Heart left ventricle (tissue), 16 donors: ENCODE results near the gene ATP6V0C. TPM values are rescaled to one million over a fixed set of nuclear protein-coding genes. Genes with fewer than 3 reads are reported as not detected.
A peak's percentile ranks its signal among the peaks of the same experiment; 100 is the strongest.

Experiments used
- ATAC-seq, 4 donors: fragments of 200-7000 bp; cut with Tn5 transposase; one replicate each; pipeline ENCODE4 v1.9.1; 2020 to 2022; ENCODE audit warnings: moderate library complexity in 4 of 4, mild to moderate bottlenecking in 3 of 4, moderate number of reproducible peaks in 1 of 4
- DNase-seq, 5 donors: peaks; one replicate each; pipeline ENCODE4 v3.0.0-alpha.2; 2020
- H3K27ac ChIP-seq, 12 donors: fragments of 200-600 bp; sonication (generic) in 4 of 12; one replicate each; pipeline versions ENCODE4 v1.5.0 to v1.8.0; 2016 to 2022; ENCODE audit warnings: mild to moderate bottlenecking in 2 of 12
- H3K27me3 ChIP-seq, 9 donors: fragments of 200-600 bp; sonication (generic) in 2 of 9; one replicate each; pipeline versions ENCODE4 v1.5.1 to v1.8.0; 2016 to 2022; ENCODE audit warnings: mild to moderate bottlenecking in 3 of 9
- H3K36me3 ChIP-seq, 9 donors: fragments of 200-600 bp; sonication (generic) in 2 of 9; one replicate each; pipeline versions ENCODE4 v1.5.0 to v1.8.0; 2018 to 2022; ENCODE audit warnings: mild to moderate bottlenecking in 2 of 9
- H3K4me1 ChIP-seq, 12 donors: fragments of 200-600 bp; sonication (generic) in 4 of 12; one replicate each; pipeline versions ENCODE4 v1.5.0 to v1.8.0; 2016 to 2022; ENCODE audit warnings: mild to moderate bottlenecking in 3 of 12
- H3K4me3 ChIP-seq, 12 donors: fragments of 200-600 bp; sonication (generic) in 4 of 12; one replicate each; pipeline versions ENCODE4 v1.5.0 to v1.8.0; 2017 to 2022; ENCODE audit warnings: mild to moderate bottlenecking in 9 of 12, moderate library complexity in 4 of 12
- H3K9me3 ChIP-seq, 12 donors: fragments of 200-600 bp; sonication (generic) in 4 of 12; one replicate each; pipeline versions ENCODE4 v1.5.0 to v1.8.0; 2016 to 2022; ENCODE audit warnings: mild to moderate bottlenecking in 1 of 12
- CTCF ChIP-seq, 12 donors: fragments of 200-600 bp; sonication (generic) in 4 of 12; IDR thresholded peaks; one replicate each; pipeline versions ENCODE4 v1.5.0 to v1.8.0; 2018 to 2022; ENCODE audit warnings: antibody characterized with exemption in 12 of 12, mild to moderate bottlenecking in 5 of 12
- POLR2A ChIP-seq, 2 donors: fragments of 450-650 bp; IDR thresholded peaks; one replicate each; pipeline ENCODE4 v1.6.1; 2017; ENCODE audit warnings: antibody characterized with exemption in 2 of 2, mild to moderate bottlenecking in 2 of 2, moderate library complexity in 2 of 2
- WGBS, 4 donors: extraction: QIAGEN DNeasy Blood & Tissue Kit in 2 of 4; methylation state at CpG; one replicate each; pipeline versions ENCODE4 v1.1.5 to v1.1.7; 2013 to 2018; 5-methylcytosine and 5-hydroxymethylcytosine counted together
- intact Hi-C, 10 donors: fragments of 100-400 bp; cut with DNase I; formaldehyde crosslinking; loops; one replicate each; pipeline versions ENCODE4 v1.11.1 to v1.14.2; 2022
- polyA plus RNA-seq, 2 donors: library from polyadenylated mRNA; stranded (reverse); fragments of 200-250 nt; gene quantifications; one replicate each; pipeline ENCODE4 v1.2.3, GENCODE V29; 2013
- total RNA-seq, 9 donors: library from RNA; depleted of rRNA in 2 of 9; stranded (reverse); fragments of >200 nt in 2 of 9; fragmentation: NEBNext Ultra II Directional in 3 of 9; extraction: Animal tissue kit (Norgen Biotek cat#: 25700) in 3 of 9; gene quantifications; one replicate each; pipeline versions ENCODE4 v1.1.0 to v1.2.4, GENCODE V29; 2016 to 2023
- donor health status: ischemic (EF 13 %, LVEDD 7.1; RV severe dilation, severe dysfunction).
- donor health status: healthy with polysubstance abuse.
- donor health status: DM: no; HTN: yes; CAD: no.
- donor health status: DM: no; HTN: no; CAD: no.
- donor health status: ischemic (EF 25% LVEDD 6.9; RV normal size, moderate dysfunction).
- donor health status: ischemic (EF 25% LVEDD 5.7; RV mildly dilated, moderate dysfunction).
- donor health status: healthy.
- donor health status: DM: yes; HTN: yes; CAD: no.
- donor health status: ischemic (EF 35%, LVEDD 5.7; RV mildly dilated, moderate dysfunction).
- donor health status: nonischemic (EF 11% LVEDD 7.7; RV severe dilation, severe dysfunction).
- donor health status: DM: yes; HTN: yes; CAD: no.
- donor health status: PGD.
- donor health status: ischemic (EF 29% LVEDD 5.4; RV normal size, mild dysfunction).
- donor health status: nonischemic (EF 23%, LVEDD 6.1; RV moderate dilation, normal function).

ATP6V0C gene
- total and polyA plus RNA-seq, 11 donors: 61.6 to 232 (median 132) TPM

- 50 to 62% (median 57%) methylated on average over 24 of the region's 24 CpGs for WGBS, 4 donors
- Histone ChIP-seq H3K27me3 (no peaks in the 10 kb centered on the region), H3K9me3 (no peaks in the 10 kb centered on the region), H3K36me3 (peaks cover 0 to 1% (median 0%) of the 10 kb centered on the region in 9 donors), H3K4me3 (no peak overlapping the region), H3K4me1 (peaks cover 6 to 80% (median 23%) of the 10 kb centered on the region in 12 donors), H3K27ac (no peak overlapping the region)
- peak in 3 of 5 donors; percentile 56 to 75 (median 59) for DNase-seq
- ATAC-seq: peak in 1 of 4 donors; percentile 23
- TF ChIP-seq POLR2A (IDR thresholded peaks at IDR 0.05): no peak
- no peak for TF ChIP-seq CTCF (IDR thresholded peaks at IDR 0.05)
- intact Hi-C loops: loop anchor here in 1 of 10 donors (10.0 kb wide), 1 partner anchor 246 kb away; the partner anchor contains the start of gene RNPS1
These were observed 2.5 kb upstream of the ATP6V0C start for GRCh38 chr16:2511128-2511800.

- no peaks in the 10 kb centered on the region for H3K27me3 ChIP-seq
- intact Hi-C loops: loop anchor here in 1 of 10 donors (10.0 kb wide), 1 partner anchor 247 kb away; the partner anchor contains the start of gene RNPS1
- peak overlapping the region in 1 of 12 donors; percentile 99 for H3K27ac ChIP-seq
- no peak overlapping the region for H3K4me3 ChIP-seq
- peaks cover 0 to 5% (median 0%) of the 10 kb centered on the region in 9 donors for H3K36me3 ChIP-seq
- TF ChIP-seq CTCF (IDR thresholded peaks at IDR 0.05) (no peak), POLR2A (IDR thresholded peaks at IDR 0.05) (no peak)
- H3K4me1 ChIP-seq: peaks cover 9 to 80% (median 32%) of the 10 kb centered on the region in 12 donors
- no peaks in the 10 kb centered on the region for H3K9me3 ChIP-seq
- DNase-seq (peak in 1 of 5 donors; percentile 53), ATAC-seq (no peak)
- 90 to 93% (median 92%) methylated on average over 17 of the region's 17 CpGs for WGBS, 4 donors
These were observed 1.6 kb upstream of the ATP6V0C start for GRCh38 chr16:2511996-2512734.

- ATAC-seq (peak in 2 of 4 donors; percentile 0 to 2), DNase-seq (peak in 2 of 5 donors; percentile 10 to 62)
- Histone ChIP-seq H3K36me3 (peaks cover 0 to 5% (median 0%) of the 10 kb centered on the region in 9 donors), H3K4me3 (peak overlapping the region; percentile 87 to 100 (median 96)), H3K9me3 (no peaks in the 10 kb centered on the region), H3K27me3 (no peaks in the 10 kb centered on the region), H3K4me1 (peaks cover 9 to 80% (median 36%) of the 10 kb centered on the region in 12 donors), H3K27ac (peak overlapping the region in 11 of 12 donors; percentile 93 to 99 (median 95))
- WGBS, 4 donors: 42 to 60% (median 49%) methylated on average over 5 to 15 of the region's 15 CpGs
- TF ChIP-seq CTCF (IDR thresholded peaks at IDR 0.05) (peak in 1 of 12 donors; percentile 6), POLR2A (IDR thresholded peaks at IDR 0.05) (no peak)
- intact Hi-C loops: loop anchor here in 1 of 10 donors (10.0 kb wide), 1 partner anchor 248 kb away; the partner anchor contains the start of gene RNPS1
These were observed 882 bp upstream of the ATP6V0C start for GRCh38 chr16:2512735-2513404.
